Measurements from ENCODE around the gene NEK7.
A peak's percentile ranks its signal among the peaks of the same experiment; 100 is the strongest.
"Not testable (repeated sequence)": the region's sequence is repeated elsewhere in the genome, so short reads cannot be mapped to it uniquely, and the experiment has no call there.

NEK7 gene

DNA sequence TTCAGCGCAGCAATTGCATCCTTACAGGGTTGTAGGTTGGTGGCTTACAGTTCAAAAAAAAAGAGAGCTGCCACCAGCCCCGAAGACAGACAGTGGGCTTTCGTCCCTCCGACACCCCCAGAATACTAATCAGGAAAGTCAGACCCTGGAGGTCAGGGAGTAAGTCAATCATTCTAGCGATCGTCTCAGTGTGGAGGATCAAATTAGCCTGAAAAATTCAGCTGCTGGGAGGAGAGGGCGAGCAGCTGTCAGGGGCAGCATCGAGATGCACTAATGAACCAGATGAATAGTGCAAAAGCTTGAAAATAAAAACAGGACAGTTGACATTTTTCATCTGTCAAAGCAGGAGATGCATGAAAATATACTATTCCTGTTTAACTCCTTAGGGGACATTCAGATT, 138.4 kb downstream of the NEK7 start:
- no peak for TF ChIP-seq ELF4 (IDR thresholded peaks at IDR 0.05)
- DNase-seq (ENCODE audit: extremely low spot score), result no peak
- ChIA-PET CTCF (interaction anchor here (0.7 kb wide), 1 partner anchor 1269 kb away, joined by 3 read pairs; no protein-coding TSS in a partner anchor), POLR2A (no interaction called here)

DNA sequence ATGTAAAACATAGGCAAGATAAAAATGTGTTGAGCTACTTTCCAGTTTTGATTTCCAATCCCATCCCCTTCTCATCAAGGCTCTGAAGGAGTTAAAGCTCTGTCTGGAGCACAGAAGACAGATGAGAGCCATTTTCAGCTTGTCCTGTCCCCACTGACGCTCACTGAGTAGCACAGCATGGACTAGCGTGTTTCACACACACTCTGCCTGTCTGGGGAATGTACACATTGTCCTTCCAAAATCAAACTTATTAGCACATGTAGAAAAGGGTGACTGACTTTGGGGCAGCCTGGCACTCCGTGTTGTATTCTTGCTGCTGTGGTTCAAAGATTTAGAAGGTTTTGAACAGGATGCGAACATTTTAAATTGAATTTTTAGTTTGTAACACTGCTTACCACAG, 139.2 kb downstream of the NEK7 start:
- ChIA-PET POLR2A (no interaction called here), CTCF (no interaction called here)
- DNase-seq (ENCODE audit: extremely low spot score), result no peak
- TF ChIP-seq HDGF (IDR thresholded peaks at IDR 0.05; ENCODE audit: borderline replicate concordance), result no peak
- no peak for TF ChIP-seq SP1 (IDR thresholded peaks at IDR 0.05)
- no peak for TF ChIP-seq NFRKB (IDR thresholded peaks at IDR 0.05)
- TF ChIP-seq LEF1 (IDR thresholded peaks at IDR 0.05; ENCODE audit: borderline replicate concordance), result no peak
- TF ChIP-seq FOXK2 (IDR thresholded peaks at IDR 0.05), result no peak
- TF ChIP-seq ZNF384 (IDR thresholded peaks at IDR 0.05), result no peak
- TF ChIP-seq L3MBTL2 (conservative IDR thresholded peaks at IDR 0.05), result no peak
- no peak for TF ChIP-seq TARDBP (IDR thresholded peaks at IDR 0.05)
- TF ChIP-seq CTBP1 (IDR thresholded peaks at IDR 0.05; ENCODE audit: borderline replicate concordance), result no peak
- TF ChIP-seq FOXA1 (IDR thresholded peaks at IDR 0.05), result no peak
- TF ChIP-seq ARNT (IDR thresholded peaks at IDR 0.05), result no peak
- no peak for TF ChIP-seq FOXM1 (IDR thresholded peaks at IDR 0.05; ENCODE audit: borderline replicate concordance)
- TF ChIP-seq, protein P1, sequence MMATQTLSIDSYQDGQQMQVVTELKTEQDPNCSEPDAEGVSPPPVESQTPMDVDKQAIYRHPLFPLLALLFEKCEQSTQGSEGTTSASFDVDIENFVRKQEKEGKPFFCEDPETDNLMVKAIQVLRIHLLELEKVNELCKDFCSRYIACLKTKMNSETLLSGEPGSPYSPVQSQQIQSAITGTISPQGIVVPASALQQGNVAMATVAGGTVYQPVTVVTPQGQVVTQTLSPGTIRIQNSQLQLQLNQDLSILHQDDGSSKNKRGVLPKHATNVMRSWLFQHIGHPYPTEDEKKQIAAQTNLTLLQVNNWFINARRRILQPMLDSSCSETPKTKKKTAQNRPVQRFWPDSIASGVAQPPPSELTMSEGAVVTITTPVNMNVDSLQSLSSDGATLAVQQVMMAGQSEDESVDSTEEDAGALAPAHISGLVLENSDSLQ (IDR thresholded peaks at IDR 0.05), result no peak
- TF ChIP-seq BHLHE40 (IDR thresholded peaks at IDR 0.05; ENCODE audit: borderline replicate concordance), result no peak
- no peak for TF ChIP-seq SUZ12 (IDR thresholded peaks at IDR 0.05)
- TF ChIP-seq ELF4 (IDR thresholded peaks at IDR 0.05), result no peak

DNA sequence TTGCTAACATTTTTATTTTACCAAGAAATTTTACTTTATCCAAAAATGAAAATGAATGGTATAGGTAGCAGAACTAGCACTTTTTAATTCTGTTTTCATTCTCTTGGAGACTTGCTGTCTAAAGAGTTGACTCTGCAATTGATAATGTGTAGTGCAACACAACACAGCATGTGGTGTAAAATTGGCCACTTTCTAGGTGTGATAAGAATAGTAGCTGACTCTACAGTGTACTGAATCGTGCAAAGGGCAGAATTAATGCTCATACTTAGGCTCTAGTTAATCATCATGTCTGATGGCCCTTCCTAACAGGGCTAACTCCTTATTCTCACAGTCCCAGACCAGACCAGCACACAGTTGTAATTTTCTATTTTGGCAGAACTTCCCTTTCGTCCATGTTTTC, 140.5 kb downstream of the NEK7 start:
- TF ChIP-seq FOXM1 (IDR thresholded peaks at IDR 0.05; ENCODE audit: borderline replicate concordance), result no peak
- POLR2A ChIA-PET, result interaction anchor here (0.5 kb wide), 1 partner anchor 123 kb away, joined by 3 read pairs; no protein-coding TSS in a partner anchor
- DNase-seq (ENCODE audit: extremely low spot score), result no peak
- CTCF ChIA-PET, result no interaction called here

DNA sequence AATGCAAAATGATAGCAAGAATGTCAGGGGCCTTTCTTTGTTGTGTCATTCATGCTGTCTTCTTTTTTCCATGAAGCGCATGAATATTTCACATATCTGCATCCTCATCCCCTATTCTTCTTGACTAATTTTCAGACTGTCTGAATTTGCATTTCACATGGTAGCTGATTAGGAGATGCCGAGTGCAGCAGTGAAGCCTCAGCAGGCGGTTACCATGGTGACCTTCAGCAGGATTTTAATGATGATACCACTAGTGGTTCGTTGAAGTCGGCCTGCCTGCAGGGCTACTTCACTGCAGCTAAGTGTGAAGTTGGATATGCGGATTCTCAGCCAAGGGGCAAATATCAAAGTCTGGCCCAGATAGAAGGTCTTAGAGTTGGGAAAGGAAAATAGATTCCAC, 141.8 kb downstream of the NEK7 start:
- POLR2A ChIA-PET, result no interaction called here
- no peak for DNase-seq (ENCODE audit: extremely low spot score)
- TF ChIP-seq TARDBP (IDR thresholded peaks at IDR 0.05) (no peak), ZNF384 (IDR thresholded peaks at IDR 0.05) (no peak), ELF4 (IDR thresholded peaks at IDR 0.05) (no peak), L3MBTL2 (conservative IDR thresholded peaks at IDR 0.05) (no peak), SP1 (IDR thresholded peaks at IDR 0.05) (no peak), CTBP1 (IDR thresholded peaks at IDR 0.05; ENCODE audit: borderline replicate concordance) (no peak), HDGF (IDR thresholded peaks at IDR 0.05; ENCODE audit: borderline replicate concordance) (no peak), LEF1 (IDR thresholded peaks at IDR 0.05; ENCODE audit: borderline replicate concordance) (no peak), SUZ12 (IDR thresholded peaks at IDR 0.05) (no peak), NFRKB (IDR thresholded peaks at IDR 0.05) (no peak), BHLHE40 (IDR thresholded peaks at IDR 0.05; ENCODE audit: borderline replicate concordance) (no peak), FOXA1 (IDR thresholded peaks at IDR 0.05) (no peak), ARNT (IDR thresholded peaks at IDR 0.05) (no peak), FOXM1 (IDR thresholded peaks at IDR 0.05; ENCODE audit: borderline replicate concordance) (no peak)
- CTCF ChIA-PET, result no interaction called here

DNA sequence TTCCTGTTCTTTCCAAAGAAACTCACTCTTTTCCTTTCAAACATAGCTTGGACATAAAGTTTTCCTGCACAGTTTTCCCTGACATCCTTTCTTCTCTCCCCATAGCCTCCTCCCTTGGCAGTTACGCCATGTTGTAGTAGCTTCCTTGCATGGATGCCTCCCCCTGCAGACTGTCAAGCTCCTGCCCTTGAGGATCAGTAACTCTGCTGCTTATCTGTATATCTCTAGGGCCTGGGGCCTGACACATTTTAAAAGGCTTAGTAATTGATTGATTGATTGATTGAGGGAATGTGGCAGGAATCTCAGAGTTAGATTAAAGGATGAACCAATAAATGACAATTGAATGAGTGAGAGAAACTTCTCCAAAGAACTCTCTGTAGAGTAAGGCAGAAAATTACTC, 143.7 kb downstream of the NEK7 start:
- ChIA-PET CTCF (no interaction called here), POLR2A (no interaction called here)
- TF ChIP-seq LEF1 (IDR thresholded peaks at IDR 0.05; ENCODE audit: borderline replicate concordance), result no peak
- TF ChIP-seq, protein P1 (IDR thresholded peaks at IDR 0.05), result 0 out of 2 replicates have a peak, but pooled peaks have one; percentile 24
- DNase-seq (ENCODE audit: extremely low spot score), result no peak

DNA sequence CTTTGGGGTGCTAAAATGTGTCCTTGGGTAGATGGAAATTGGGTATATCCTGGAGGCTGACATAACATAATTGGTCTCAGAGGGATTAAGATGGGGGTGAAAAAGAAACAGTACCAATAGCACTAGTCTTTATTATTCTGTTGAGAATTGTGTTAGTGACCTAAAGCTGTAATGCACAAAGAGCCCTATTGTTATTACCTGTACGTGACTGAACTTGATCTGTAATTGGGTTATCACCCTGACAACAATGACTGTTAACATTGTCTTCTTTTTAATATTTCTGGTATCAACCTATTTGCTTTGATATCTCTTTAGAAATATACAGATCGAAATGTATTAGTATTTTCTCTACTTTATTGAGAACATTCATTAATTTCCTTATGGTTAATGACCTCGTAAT, 147.6 kb downstream of the NEK7 start:
- TF ChIP-seq HDGF (IDR thresholded peaks at IDR 0.05; ENCODE audit: borderline replicate concordance) (no peak), SP1 (IDR thresholded peaks at IDR 0.05) (no peak), L3MBTL2 (conservative IDR thresholded peaks at IDR 0.05) (no peak), ELF4 (IDR thresholded peaks at IDR 0.05) (no peak)
- CTCF ChIA-PET, result no interaction called here
- POLR2A ChIA-PET, result no interaction called here
- no peak for DNase-seq (ENCODE audit: extremely low spot score)

DNA sequence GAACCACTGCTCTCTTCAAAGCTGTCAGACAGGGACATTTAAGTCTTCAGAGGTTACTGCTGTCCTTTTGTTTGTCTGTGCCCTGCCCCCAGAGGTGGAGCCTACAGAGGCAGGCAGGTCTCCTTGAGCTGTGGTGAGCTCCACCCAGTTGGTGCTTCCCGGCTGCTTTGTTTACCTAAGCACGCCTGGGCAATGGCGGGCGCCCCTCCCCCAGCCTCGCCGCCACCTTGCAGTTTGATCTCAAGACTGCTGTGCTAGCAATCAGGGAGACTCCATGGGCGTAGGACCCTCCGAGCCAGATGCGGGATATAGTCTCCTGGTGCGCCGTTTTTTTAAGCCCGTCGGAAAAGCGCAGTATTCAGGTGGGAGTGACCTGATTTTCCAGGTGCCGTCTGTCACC, 158.0 kb downstream of the NEK7 start:
- POLR2A ChIA-PET, CTCF ChIA-PET: not testable (repeated sequence)

DNA sequence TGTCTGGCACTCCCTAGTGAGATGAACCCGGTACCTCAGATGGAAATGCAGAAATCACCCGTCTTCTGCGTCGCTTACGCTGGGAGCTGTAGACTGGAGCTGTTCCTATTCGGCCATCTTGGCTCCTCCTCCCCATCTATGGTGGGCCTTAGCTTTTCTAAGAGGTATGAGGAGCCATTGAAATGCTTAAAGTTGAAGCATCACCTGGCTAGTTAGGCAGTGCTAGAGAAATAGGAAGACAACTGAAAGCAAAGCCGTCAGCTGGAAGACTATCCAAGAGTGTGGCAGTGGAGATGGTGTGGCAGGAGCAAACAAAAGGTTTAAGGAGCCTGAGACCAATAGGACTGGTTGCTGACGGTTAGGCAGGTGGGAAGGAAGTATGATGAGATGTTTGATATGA, 158.5 kb downstream of the NEK7 start:
- POLR2A ChIA-PET; DNase-seq (ENCODE audit: extremely low spot score): not testable (repeated sequence)
- CTCF ChIA-PET, result interaction anchor here (0.7 kb wide), 1 partner anchor 94 kb away, joined by 4 read pairs; no protein-coding TSS in a partner anchor

More for the DNA sequence above, 158.0 kb downstream of the NEK7 start:
- DNase-seq (ENCODE audit: extremely low spot score), result not testable (repeated sequence)

DNA sequence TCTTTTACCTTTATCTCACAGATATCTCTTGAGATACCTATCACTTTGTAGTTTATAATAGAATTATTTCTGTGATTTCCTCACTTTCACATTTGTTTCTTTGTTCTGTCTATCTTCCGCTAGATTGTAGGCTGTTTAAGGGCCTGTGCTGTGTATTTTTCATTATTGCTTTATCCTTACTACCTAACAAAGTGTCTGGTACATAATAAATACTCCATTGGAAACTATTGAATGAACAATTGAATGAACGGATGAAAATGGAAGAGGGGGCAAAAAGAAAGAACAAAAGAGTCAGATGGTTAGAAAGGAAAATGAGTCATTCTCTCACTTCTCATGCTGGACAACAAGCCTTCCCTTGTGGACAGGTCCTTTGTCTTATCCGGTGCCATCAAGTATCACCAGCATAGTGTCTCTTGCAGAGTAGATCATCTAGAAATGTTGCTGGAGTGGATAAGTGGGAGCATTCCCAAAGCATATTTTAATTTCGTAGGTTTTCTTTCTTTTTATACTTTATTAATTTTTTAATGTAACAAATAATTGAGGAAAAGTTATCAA, 159.8 kb downstream of the NEK7 start:
- TF ChIP-seq FOXA1 (IDR thresholded peaks at IDR 0.05), result no peak
- no peak for TF ChIP-seq SUZ12 (IDR thresholded peaks at IDR 0.05)
- no peak for TF ChIP-seq FOXK2 (IDR thresholded peaks at IDR 0.05)
- no peak for TF ChIP-seq ELF4 (IDR thresholded peaks at IDR 0.05)
- no peak for TF ChIP-seq SP1 (IDR thresholded peaks at IDR 0.05)
- TF ChIP-seq, protein P1 (IDR thresholded peaks at IDR 0.05), result no peak
- TF ChIP-seq ARNT (IDR thresholded peaks at IDR 0.05), result no peak
- TF ChIP-seq ZNF384 (IDR thresholded peaks at IDR 0.05), result no peak
- TF ChIP-seq L3MBTL2 (conservative IDR thresholded peaks at IDR 0.05), result no peak
- TF ChIP-seq NFRKB (IDR thresholded peaks at IDR 0.05), result no peak
- TF ChIP-seq BHLHE40 (IDR thresholded peaks at IDR 0.05; ENCODE audit: borderline replicate concordance), result no peak
- no peak for TF ChIP-seq TARDBP (IDR thresholded peaks at IDR 0.05)
- no peak for TF ChIP-seq CTBP1 (IDR thresholded peaks at IDR 0.05; ENCODE audit: borderline replicate concordance)
- TF ChIP-seq FOXM1 (IDR thresholded peaks at IDR 0.05; ENCODE audit: borderline replicate concordance), result no peak
- TF ChIP-seq LEF1 (IDR thresholded peaks at IDR 0.05; ENCODE audit: borderline replicate concordance), result no peak
- TF ChIP-seq HDGF (IDR thresholded peaks at IDR 0.05; ENCODE audit: borderline replicate concordance), result no peak
- no peak for DNase-seq (ENCODE audit: extremely low spot score)
- ChIA-PET CTCF (no interaction called here), POLR2A (no interaction called here)
